HL-60 (cell line): Measurements from ENCODE around the gene IKZF3.

Experiments
- DNase-seq, 2 experiments: peaks; one replicate each; pipeline ENCODE4 v3.0.0-alpha.2; 2010 to 2020; ENCODE audit warnings: low read depth in 1 of 2, low spot score in 1 of 2
- H3K27ac ChIP-seq: fragments of 250-450 bp; sonication (Bioruptor Pico); replicated peaks from 2 replicates; pipeline ENCODE4 v1.5.1; 2020; ENCODE audit warnings: mild to moderate bottlenecking, moderate library complexity
- H3K27me3 ChIP-seq: fragments of 250-450 bp; sonication (Bioruptor Pico); 2 replicates; pipeline ENCODE4 v1.5.1; 2021; ENCODE audit warnings: mild to moderate bottlenecking, moderate library complexity; ENCODE audit not compliant: insufficient read depth, poor library complexity, severe bottlenecking
- H3K4me3 ChIP-seq: replicated peaks from 2 replicates; pipeline ENCODE4 v1.5.1; 2011; ENCODE audit warnings: mild to moderate bottlenecking, control low read depth, low read length; ENCODE audit not compliant: insufficient read depth
- GABPA ChIP-seq: IDR thresholded peaks from 2 replicates; pipeline ENCODE4 v1.6.1; 2012; ENCODE audit warnings: low read depth
- POLR2AphosphoS5 ChIP-seq: IDR thresholded peaks from 2 replicates; pipeline ENCODE4 v1.6.1; 2012; ENCODE audit warnings: low read depth
- REST ChIP-seq: IDR thresholded peaks from 2 replicates; pipeline ENCODE4 v1.6.1; 2012; ENCODE audit warnings: low read depth; ENCODE audit not compliant: insufficient replicate concordance
- SPI1 ChIP-seq: IDR thresholded peaks from 2 replicates; pipeline ENCODE4 v1.6.1; 2012; ENCODE audit warnings: low read depth, mild to moderate bottlenecking, borderline replicate concordance
- TF ChIP-seq, protein P1 (sequence below): IDR thresholded peaks from one replicate; pipeline ENCODE4 v1.5.1; 2011; ENCODE audit warnings: low read length, control low read depth, inconsistent platforms; ENCODE audit not compliant: insufficient read depth

The IKZF3 gene

DNA sequence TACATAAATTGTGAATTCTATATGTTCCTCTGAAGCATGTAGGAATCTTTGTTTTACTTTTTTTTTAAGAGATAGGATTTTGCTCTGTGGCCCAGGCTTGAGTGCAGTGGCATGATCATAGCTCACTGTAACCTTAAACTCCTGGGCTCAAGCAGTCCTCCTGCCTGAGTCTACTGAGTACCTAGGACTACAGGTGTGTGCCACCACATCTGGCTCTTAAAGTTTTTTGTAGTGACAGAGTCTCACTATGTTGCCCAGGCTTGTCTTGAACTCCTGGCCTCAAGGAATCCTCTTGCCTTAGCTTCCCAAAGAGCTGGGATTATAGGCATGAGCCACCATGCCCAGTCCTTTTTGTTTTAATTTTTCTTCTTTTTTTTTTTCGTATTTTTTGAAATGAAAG lies 25.3 kb downstream of the IKZF3 start:
- no peak for DNase-seq
- peaks cover 5% of the 10 kb centered on the region for H3K27me3 ChIP-seq

GRCh38 chr17:39838057-39838456 lies 26.1 kb downstream of the IKZF3 start:
- Histone ChIP-seq H3K27ac (no peak overlapping the region), H3K27me3 (peaks cover 4% of the 10 kb centered on the region), H3K4me3 (no peak overlapping the region)
- TF ChIP-seq GABPA, result no peak
- TF ChIP-seq POLR2AphosphoS5, result no peak
- TF ChIP-seq, protein P1, sequence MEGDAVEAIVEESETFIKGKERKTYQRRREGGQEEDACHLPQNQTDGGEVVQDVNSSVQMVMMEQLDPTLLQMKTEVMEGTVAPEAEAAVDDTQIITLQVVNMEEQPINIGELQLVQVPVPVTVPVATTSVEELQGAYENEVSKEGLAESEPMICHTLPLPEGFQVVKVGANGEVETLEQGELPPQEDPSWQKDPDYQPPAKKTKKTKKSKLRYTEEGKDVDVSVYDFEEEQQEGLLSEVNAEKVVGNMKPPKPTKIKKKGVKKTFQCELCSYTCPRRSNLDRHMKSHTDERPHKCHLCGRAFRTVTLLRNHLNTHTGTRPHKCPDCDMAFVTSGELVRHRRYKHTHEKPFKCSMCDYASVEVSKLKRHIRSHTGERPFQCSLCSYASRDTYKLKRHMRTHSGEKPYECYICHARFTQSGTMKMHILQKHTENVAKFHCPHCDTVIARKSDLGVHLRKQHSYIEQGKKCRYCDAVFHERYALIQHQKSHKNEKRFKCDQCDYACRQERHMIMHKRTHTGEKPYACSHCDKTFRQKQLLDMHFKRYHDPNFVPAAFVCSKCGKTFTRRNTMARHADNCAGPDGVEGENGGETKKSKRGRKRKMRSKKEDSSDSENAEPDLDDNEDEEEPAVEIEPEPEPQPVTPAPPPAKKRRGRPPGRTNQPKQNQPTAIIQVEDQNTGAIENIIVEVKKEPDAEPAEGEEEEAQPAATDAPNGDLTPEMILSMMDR, result no peak
- no peak for TF ChIP-seq REST
- no peak for DNase-seq

More for the DNA sequence above, 25.3 kb downstream of the IKZF3 start:
- Histone ChIP-seq H3K4me3 (no peak overlapping the region), H3K27ac (no peak overlapping the region)
- TF ChIP-seq GABPA (no peak), POLR2AphosphoS5 (no peak), SPI1 (no peak), REST (no peak)
- TF ChIP-seq, protein P1, result no peak

GRCh38 chr17:39836117-39836516 lies 28.0 kb downstream of the IKZF3 start:
- Histone ChIP-seq H3K27me3 (no peaks in the 10 kb centered on the region), H3K4me3 (no peak overlapping the region), H3K27ac (no peak overlapping the region)
- TF ChIP-seq GABPA, result no peak
- TF ChIP-seq, protein P1, result no peak
- no peak for DNase-seq

- Histone ChIP-seq H3K4me3 (no peak overlapping the region), H3K27ac (no peak overlapping the region), H3K27me3 (no peaks in the 10 kb centered on the region)
- TF ChIP-seq SPI1 (no peak), GABPA (no peak)
- no peak for DNase-seq
These were observed 28.9 kb downstream of the IKZF3 start for GRCh38 chr17:39835038-39835786.
